ENCODE results near the gene LENG9.
"Not testable (repeated sequence)": the region's sequence is repeated elsewhere in the genome, so short reads cannot be mapped to it uniquely, and the experiment has no call there.

The LENG9 gene

DNA sequence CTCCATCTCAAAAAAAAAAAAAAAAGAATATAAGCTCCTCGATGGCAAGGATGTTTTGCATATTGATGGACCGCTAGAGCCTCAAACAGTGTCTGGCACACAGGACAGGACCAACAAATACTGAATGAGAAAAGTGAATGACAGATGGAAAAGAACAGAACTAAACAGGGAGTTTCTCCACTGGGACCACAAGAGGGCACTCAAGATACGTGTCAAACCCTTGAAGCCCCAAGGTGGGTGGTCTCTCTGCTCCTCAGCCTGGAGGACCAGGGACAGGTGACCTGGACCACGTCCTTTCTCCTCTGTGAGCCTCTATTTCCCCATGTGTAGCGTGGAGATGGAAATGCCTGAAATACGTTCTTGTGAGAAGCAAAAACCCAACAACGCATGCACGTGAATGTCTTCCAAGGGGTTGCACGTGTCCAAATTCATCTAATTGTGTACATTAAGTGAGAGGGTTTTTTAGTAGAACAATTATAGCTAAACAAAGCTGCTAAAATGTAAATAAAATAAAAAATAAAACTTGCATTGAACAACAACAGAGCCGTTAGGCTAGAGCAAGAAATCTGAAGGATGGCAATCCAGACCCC is 15.2 kb upstream of the LENG9 start:
- DNase-seq (ENCODE audit: low spot score): no peak

DNA sequence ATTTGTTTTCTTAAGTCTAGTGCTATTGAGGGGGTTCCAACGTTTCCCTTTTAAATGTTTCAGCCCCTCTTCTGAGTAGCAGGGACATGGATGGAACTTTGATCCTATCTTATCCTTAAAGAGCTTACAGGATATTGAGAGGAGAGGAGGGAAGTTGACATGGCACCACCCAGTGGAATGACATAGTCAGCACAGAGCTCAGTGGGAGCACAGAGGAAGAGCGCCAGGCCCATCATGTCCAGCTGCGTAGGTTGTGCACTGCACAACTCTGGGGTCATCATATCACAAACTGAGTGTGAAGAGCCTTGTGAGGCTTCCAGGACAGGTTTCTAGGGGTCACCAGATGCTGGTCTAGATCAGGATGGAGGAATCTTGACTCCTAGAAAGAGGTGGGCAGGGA is 14.1 kb upstream of the LENG9 start:
- DNase-seq (ENCODE audit: low spot score): no peak

DNA sequence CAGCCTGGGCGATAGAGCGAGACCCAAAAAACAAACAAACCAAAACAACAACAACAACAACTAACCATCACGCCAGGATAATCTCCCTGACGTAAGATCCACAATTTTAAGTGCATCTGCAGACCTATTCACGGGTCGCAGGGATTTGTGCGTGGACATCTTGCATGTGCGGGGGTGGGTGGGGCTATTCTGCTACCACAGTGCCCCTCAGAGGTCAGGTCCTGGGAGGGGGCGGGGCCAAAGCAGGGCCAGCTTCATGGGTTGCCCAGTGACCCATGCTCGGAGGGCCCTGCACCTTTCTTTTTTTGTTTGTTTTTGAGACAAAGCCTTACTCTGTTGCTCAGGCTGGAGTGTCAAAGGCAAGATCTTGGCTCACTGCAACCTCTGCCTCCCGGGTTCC is 12.1 kb upstream of the LENG9 start:
- DNase-seq (ENCODE audit: low spot score): no peak

DNA sequence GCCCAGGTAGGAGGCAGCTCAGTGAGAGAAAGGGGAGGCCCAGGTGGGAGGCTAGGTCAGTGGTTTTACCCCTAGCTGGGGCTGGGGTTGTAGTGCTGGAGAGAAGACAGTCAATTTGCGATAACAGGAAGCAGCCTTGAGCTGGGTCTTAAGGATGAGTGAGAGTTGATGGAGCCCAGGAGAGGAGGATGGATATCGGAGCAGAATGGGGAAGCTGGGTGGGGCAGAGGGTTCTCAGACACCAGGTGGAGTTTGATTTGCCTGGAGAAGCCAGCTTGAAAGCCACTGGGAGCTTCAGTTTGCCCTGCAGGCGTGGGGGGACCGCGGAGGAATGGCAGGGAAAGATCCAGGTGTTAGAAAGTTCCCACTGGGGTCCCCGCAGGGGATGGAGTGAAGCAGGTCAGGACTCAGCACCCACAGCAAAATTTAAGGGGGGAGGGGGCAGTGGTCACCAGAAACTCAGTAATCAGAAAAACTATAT is 10.4 kb upstream of the LENG9 start:
- no peak for DNase-seq (ENCODE audit: low spot score)

DNA sequence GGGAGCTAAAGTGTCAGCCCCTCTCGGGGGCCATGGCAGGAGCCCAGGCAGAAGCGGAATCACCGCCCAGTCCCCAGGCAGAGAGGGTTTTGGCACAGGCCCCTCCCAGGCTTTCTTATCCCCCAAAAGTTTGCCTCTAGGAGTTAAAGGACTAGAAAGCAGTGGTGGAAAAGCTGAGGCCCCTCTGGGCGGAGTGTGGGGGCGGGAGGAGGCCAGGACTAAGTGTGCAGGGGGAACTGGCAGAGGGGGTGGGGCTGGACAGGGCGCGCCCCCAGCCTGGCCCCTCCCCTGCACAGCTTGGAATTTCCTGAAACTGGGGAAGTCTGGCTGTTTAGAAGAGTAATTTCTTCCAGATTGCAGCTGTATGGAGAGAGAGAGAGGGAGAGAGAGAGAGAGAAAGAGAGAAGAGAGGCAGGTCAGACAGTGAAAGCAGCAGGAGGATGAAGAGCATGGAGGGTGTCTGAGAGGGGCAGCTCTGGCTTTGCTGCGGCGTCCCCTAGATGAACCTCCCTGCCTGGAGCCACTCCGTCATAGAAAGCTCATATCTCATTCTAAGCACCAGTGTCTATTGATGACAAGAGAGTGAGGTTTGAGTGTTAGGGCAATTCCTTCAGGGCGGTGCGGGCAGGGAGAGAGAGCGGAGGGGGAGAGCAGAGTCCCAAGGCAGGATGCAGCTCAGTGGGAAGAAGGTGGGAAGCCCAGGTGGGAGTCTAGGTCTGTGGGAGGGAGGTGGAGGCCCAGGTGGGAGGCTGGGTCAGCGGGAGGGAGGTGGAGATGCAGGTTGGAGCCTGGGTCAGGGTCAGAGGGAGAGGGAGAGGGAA is 9.7 kb upstream of the LENG9 start, which contains the start of gene CDC42EP5:
CDC42EP5 (minus strand) TSS at position 226 of the 821 bp plus-strand sequence. CDS start 7,749 bp downstream, outside the sequence.
- DNase-seq (ENCODE audit: low spot score): no peak

DNA sequence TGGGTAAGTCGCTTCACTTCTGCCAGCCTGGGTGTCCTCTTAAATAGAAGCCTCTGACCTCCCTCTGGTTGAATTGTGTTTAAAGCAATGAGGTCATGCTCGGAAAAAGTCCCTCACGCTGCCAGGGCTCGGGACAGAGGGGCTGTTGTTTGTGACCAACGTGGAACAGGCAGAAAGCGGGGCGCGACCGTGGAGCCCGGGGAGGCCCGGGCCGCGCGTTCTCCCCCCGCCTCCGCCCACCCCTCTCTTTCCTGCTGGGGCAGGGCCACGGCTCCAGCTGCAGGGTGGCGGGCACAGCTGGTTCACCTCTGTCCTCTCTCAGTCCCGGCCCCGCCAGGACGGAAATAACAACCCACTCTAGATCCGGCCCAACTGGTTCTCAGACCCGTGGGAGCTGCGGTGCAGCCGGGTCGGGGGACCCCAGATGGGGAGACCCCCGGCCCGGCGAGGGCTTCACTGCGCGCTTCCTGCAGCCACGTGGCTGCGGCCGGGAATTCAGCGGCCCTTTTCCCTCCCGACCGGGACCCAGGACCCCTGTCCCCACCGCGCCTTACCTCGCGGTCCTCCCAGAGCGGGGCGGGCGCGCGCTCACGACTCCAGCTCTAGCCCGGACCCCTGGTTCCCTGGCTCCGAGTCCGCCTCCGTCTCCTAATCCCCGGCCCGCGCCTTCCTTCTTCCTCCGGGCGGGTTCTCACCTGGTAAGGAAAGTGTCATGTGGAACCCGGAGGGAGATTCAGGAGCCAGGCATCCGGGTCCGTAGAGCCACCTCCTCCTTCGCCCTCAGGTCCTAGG is 7.6 kb upstream of the LENG9 start:
- peak; percentile 28 for DNase-seq (ENCODE audit: low spot score)

DNA sequence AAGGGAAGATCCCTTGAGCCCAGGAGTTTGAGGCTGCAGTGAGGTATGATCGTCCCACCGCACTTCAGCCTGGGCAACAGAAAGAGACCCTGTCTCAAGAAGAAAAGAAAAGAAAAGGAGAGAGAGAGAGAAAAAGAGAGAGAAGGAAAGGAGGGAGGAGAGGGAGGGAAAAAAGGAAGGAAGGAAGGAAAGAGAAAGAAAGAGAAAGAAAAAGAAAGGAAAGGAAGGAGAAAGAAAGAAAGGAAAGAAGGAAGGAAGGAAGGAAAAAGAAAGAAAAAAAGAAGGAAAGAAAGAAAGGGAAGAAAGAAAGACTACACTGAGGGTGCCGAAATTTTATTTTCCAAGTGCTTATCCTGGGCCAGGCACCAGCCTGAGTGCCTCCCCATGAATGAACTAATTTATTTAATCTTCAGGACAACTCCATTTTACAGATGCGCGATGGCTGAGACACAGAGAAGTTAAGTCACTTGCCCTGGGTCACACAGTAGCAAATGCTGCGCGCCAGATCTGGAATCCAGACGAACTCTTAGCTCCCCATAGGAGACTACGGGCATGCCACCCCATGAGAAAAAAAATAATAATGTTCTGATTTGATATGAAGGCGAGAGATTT is 6.8 kb upstream of the LENG9 start:
- no peak for DNase-seq (ENCODE audit: low spot score)

DNA sequence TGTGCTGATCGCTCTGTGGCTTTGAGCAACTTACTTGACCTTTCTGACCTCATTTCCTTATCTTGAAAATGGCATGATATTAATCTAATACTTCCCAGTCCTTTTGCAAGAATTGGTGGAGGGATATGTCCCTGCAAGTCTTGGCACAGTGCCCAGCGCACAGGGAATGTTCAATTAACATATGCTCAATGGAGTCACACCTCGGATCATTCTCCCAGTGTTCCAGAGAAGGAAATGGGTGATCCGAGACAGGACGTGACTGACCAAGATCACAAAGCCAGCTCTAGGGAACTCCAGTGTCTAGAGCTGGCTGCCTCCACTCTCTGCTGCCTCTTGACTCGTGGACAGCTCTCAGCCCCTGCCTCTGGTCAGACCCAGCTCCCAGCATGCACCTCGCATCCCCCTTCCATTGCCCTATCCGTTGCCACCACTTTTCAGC is 5.9 kb upstream of the LENG9 start:
- DNase-seq (ENCODE audit: low spot score): no peak

DNA sequence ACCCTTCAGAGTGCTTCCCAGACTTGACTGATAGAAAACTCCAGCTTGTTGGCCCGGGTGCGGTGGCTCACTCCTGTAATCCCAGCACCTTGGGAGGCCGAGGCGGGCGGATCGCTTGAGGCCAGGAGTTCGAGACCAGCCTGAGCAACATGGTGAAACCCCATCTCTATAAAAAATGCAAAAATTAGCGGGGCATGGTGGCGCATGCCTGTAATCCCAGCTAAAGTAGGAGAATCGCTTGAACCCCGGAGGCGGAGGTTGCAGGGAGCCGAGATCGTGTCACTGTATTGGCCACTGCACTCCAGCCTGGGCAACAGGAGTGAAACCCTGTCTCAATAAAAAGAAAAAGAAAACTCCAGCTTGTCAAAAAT is 2.5 kb upstream of the LENG9 start:
- not testable (repeated sequence) for DNase-seq (ENCODE audit: low spot score)

DNA sequence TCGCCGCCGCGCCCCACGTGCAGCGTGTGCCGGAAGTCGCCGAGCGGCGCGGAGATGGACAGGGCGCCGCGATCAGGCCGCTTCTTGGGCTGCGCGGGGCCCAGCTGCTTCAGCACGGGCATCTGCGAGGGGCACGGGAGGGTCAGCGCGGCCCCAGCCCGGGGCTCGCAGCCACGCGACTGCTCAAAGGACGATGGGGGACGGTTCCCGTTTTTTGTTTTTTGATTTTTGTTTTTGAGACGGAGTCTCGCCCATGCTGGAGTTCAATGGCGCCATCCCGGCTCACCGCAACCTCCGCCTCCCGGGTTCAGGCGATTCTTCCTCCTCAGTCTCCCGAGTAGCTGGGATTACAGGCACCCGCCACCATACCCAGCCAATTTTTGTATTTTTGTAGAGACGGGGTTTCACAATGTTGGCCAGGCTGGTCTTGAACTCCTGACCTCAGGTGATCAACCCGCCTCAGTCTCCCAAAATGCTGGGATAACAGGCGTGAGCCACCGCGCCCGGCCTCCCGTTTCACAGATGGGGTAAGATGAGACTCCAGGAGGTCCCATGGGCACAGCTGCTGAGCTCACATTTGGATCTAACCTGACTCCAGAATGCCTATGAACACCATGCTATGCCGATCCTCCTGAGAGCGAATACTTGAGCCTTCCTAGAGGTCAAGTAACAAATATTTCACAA is 2.0 kb upstream of the LENG9 start:
- no peak for DNase-seq (ENCODE audit: low spot score)

DNA sequence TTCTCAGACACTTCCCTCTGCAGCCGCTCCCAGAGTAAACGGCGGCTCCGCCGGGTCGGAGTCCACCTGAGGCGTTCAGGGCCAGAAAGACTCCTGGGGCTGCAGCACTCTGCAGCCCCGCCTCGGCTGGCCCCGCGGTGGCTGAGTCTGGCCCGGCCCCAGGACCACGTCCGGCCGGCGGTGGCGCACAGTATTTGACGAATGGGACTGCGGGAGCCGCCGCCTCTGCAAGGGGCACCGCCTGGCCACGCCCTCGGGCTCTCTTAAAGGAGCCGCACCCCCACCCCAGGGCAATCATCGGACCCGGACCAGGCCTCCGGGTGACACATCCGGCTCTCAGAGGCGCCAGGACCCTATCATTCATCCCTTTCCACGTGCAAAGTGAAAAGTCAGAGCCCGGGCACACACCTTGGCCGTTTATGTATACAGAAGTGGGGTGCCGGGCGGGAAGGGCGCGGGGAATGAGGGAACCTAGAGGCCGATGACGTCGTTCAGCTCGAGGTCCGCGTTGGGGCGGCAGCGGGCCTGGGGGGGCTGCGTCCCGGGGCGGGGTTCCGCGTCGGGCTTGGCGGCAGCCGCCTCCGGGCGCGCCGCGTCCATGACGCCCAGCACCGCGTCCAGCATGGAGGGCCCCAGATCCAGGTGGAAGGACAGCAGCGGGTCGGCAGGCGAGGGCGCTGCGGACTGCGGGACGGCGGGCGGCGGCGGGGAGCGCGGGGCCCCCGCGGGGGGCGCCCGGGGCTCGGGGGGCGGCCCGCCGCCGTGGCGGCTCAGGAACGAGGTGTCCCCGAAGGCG is 1.2 kb upstream of the LENG9 start:
- DNase-seq (ENCODE audit: low spot score): peak; percentile 91

DNA sequence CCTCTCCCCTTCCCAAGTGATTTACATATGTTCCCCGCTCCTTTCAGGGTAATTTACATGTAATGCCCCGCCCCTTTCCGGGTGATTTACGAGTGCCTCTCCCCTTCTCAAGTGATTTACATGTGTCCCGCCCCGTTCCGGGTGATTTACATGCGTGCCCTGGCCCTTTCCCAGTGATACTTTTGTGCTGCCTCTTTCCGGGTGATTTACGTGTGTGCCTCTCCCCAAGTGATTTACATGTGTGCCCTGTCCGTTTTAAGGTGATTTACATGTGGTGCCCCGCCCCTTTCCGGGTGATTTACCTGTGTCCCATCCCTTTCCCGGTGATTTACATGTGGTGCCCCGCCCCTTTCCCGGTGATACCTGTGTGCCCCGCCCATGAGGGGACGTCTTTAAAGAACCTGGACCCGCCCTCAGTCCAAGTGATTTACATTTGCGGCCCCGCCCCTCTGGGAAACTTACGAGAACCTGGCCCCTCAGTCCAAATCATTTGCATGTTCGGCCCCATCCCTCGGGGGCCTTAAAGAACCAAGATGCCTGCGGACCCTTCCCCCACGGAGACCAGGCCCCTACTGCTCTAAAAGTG is 559 bp upstream of the LENG9 start:
- peak; percentile 98 for DNase-seq (ENCODE audit: low spot score)

DNA sequence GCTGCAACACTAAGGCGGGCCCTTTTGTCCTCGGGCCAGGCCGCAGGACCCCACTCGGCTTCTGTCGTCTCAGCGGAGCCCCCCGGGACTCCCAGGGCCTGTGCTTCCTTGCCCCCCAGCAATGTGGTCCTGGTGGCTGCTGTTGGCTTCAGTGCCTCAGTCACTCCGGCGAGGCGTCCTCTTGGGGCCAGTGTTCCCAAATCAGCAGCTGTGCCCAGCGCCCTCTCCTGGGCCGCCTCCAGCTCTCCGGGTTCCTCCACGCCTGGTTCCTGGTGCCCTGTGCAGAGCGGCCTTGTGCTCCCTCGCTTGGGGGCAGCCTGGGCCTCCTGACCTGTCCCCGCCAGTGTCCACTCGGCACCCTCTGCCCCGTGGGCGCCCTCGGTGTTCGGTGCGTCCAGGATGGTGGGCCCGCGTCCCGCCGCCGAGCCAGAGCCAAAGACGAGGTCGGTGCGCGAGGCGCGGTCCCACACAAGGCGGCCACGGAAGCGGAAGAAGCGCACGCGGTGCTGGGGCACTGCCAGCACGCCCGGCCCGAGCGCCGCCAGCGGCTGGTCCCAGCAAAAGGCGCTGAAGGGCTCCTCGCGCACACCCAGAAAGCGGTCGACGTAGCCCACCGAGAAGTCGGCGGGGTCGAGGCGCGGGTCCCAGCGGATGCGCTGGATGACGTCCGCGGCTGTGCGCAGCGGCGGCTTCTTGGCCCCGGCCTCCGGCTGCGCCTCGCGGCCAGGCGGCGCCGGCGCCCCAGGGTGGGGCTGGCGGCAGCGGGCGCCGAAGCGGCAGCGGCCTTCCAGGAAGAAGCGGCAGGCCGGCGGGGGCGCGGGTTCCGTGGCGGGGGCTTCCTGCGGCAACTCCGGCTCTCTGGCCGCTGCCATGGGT is 685 bp downstream of the LENG9 start:
- DNase-seq (ENCODE audit: low spot score): peak; percentile 53

DNA sequence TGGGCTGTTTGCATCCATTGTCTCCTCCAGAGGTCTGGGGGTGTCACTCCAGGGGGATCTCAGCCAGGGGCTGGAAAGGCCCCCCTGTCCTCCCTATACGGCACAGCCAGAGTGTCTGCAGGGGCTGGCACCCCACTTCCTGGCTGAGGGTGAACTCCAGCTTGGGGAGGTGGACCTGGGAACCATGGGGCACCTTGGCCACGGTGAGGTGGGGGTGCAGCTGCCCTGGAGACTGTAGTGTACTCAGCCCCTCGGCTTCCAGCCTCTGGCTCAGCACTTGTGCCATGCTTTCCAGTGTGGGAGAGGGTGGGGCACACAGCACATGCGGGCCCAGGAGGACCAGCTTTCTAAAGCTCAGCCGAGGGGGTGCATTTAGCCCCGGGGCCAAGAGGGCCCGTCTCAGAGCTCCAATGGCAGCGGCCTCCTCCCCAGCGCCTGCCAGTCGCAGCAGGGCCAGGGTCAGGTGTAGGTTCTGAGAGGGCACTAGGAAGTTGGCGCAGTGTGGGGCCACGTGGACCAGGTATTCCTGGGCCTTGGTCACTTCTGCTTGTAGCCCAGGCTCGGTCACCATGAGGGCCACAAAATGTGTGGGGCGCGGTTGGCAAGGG is 1.4 kb downstream of the LENG9 start:
- DNase-seq (ENCODE audit: low spot score): no peak

DNA sequence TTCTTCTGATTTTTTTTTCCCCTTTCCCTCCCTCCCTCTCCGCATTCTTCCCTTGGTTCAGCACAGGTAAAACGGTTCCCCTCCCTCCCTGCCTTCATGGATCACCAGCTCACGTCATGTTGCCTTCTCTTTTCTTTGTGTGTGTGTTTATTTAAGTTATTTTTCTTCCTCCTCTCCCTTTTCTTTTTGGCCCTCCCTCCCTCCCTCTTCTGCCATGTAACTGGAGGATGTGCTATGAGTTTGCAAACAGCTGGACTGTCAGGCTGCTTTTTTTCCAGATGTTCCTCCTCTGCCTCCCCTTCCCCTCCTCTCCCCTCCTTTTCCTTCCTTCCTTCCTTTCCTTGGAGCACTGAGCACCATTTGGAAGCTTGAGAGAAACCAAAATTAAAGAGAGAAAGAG is 2.0 kb downstream of the LENG9 start:
- no peak for DNase-seq (ENCODE audit: low spot score)

DNA sequence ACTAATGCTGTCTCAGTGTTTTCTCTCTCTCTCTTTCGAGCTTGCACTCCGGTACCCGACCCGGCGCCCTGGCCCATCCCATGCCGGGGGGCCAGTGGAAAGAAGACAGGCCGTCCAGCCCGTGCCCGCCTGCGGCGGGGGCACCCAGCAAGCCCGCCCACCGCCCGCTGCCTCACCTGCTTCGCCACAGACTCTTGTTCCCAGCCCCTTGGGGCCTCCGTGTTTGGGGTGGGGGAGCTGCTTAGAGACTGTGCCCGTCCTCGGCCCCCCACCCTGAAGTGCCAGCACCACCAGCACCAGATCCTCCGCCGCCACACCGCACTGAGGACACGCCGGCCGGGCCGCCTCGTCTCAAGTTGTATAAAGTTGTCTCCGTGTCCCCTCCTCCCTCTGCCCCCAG is 2.4 kb downstream of the LENG9 start:
- no peak for DNase-seq (ENCODE audit: low spot score)

DNA sequence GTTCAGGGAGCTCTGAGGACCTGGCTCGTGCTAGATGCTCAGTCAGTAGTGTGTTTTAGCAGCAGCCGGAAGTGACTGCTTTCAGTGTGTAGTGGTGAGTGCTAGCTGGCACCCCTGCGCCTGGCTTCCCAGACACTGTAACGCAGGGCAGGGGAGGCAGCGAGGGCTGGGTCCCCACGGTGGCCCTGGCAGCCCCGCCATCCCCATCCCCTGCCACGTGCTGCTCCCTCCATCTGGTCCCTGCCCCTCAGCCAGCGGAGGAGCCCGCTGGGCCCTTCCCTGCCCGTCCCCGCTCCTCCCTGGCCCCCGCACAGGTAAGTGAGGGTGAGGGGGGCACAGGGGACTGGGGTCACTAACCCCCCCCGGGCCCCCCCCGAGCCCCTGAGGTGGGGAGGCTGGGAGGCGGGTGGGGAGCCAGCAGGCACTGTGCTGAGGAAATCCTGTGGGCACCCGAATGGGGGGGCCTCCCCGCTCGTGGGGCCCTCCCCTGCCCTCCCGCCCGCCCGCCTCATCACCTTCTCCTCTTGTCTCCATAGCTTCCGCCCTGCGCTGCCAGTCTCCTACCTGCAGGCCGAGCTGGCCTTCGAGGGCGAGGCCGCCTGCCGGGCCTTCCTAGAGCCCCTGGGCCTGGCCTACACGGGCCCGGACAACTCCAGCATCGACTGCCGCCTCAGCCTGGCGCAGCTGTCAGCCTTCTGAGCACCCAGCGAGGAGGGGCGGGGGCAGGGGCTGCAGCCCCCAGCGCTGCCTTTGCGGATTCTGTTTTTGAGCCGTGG is 3.2 kb downstream of the LENG9 start:
- no peak for DNase-seq (ENCODE audit: low spot score)

Measured in LoVo (cell line).